GM21423 (cell line): ENCODE results near the gene OR1M1.
"Not testable (repeated sequence)": the region's sequence is repeated elsewhere in the genome, so short reads cannot be mapped to it uniquely, and the experiment has no call there.

Source experiments
- ATAC-seq: cut with Tn5 transposase; IDR thresholded peaks from one replicate; pipeline ENCODE4 v1.9.1; 2021; ENCODE audit warnings: mild to moderate bottlenecking, moderate library complexity; ENCODE audit not compliant: unreplicated experiment

OR1M1 gene

DNA sequence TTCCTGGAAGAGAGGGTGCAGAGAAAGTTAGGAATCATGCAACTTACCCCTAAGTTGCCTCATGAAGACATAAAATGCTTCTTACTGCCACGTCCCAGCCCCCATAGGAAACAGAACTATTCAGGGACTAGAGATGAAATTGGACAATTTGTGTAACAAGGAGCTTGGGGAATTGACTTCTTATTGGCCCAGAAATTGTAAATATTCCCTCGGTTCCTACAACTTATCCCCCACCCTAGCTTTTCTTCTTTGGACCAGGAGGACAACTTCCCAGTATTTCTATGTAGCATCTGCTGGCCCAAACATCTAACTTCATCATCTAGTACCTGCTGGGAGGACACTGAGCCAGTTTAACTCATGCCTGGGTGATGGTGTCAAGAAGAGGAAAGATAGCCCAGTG is at the start of gene OR1M1:
Gene OR1M1 (plus strand): TSS at position 301 of the 400 bp plus-strand sequence. CDS start 6,184 bp downstream, outside the sequence.
- ATAC-seq: no peak

DNA sequence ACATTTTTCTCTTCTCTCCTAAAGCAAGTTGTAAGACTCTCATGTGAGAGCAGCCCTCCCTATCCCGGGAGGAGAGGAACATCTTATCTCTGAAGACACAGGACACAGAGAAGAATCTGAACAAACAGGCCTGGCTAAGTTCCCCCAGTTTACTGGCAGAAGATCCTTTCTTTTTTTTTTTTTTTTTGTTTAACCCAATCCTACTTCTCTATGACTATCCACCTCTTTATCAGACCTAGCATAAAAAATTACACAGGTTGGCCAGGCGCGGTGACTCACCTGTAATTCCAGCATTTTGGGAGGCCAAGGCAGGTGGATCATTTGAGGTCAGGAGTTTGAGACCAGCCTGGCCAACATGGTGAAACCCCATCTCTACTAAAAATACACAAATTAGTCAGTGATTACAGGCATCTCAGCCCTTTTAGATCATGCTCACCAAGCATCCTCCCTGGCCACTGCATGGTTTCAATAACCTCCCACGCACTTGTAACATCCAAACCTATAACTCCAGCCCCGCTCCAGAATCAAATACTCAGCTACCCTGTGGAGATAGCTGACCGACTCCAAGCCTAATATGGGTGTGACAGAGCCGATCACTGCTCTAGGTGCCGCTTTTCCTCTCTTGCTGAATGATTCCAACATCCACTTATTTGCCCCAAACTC is 49.3 kb upstream of the OR1M1 start:
- no peak for ATAC-seq

DNA sequence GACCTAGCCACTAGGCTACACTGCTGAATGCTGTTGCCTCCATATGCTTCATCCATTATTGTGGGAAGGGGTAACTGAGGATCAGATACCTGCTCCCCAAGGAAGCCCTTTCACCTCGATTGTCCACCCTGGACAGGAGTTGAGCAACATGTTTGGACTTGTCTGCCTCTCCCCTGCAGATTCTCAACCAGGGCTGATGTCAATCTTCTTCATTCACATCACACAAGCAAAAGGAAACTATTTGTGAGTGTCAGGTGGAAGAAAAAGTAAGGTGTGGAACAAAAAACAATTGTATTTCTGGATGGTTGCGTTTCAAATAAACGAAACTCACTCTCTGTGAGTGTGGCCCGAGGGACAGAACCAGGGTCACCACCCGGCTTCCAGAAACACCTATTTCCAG is 47.1 kb upstream of the OR1M1 start:
- ATAC-seq: no peak

DNA sequence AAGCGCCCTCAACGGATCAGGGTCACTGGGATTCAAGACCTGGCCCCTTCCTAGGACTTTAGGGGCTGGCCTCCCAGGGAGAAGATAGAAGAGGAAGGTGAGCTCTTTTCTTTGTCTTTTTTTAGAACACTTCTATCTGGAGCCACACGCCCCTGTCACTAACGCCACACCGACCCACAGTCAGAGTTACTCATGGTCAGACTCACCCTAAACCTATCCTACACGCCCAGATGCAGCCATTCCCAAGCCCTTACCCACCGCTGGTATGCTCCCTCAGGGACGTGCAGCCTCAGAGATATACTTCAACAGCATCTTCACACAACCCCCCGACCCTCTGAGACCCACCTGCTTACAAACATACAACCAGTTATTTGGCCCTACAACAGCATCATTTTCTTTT is 46.7 kb upstream of the OR1M1 start:
- ATAC-seq: no peak

DNA sequence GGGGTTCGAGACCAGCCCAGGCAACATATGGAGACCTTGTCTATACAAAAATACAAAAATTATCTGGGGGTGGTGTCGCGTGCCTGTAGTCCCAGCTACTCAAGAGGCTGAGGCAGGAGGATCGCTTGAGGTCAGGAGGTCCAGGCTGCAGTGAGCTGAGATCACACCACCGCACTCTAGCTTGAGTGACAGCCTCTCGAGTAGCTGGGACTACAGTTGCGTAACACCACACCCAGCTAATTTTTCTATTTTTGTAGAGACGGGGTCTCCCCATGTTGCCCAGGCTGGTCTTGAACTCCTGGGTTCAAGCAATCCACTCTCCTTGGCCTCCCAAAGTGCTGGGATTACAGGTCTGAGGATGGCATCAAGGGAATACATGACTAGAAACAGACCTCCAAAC is 45.8 kb upstream of the OR1M1 start:
- ATAC-seq: no peak

DNA sequence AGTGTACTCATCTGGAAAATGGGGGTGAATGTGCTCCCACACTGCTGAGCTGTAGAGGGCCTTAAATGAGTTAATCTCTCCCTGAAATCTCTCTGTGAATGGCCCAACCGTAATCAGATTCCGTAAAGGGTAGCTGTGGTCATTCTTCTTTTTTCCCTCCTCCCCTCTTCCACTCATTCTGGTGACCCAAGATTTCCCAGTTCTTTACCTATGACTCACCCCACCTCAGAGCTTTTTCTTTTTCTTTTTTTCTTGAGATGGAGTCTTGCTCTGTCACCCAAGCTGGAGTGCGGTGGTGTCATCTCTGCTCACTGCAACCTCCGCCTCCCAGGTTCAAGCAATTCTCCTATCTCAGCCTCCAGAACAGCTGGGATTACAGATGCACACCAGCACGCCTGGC is 43.3 kb upstream of the OR1M1 start:
- ATAC-seq: no peak

- ATAC-seq: no peak
These were observed 42.4 kb upstream of the OR1M1 start for GRCh38 chr19:9044449-9044848.

GRCh38 chr19:9046694-9047093 is 40.2 kb upstream of the OR1M1 start:
- ATAC-seq: no peak

DNA sequence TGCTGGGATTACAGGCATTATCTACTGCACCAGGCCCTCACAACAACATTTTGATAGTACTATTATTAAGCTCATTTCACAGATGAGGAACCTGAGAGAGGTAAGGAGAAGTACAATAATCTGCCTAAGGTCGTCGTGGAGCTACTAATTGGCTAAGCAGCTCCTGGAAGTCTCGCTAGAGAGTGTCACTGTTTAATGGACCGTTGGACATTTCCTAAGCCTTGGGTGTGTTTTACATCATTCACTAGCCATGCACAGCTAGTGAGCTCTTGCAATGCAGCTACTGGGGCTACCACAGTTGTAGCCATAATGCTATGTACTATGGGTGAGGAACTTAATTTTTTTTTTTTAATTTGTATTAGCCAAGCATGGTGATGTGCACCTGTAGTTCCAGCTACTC is 34.0 kb upstream of the OR1M1 start:
- no peak for ATAC-seq

- not testable (repeated sequence) for ATAC-seq
These were observed 33.2 kb upstream of the OR1M1 start for GRCh38 chr19:9053674-9054073.

- ATAC-seq: no peak
These were observed 32.7 kb upstream of the OR1M1 start for GRCh38 chr19:9054207-9054606.

DNA sequence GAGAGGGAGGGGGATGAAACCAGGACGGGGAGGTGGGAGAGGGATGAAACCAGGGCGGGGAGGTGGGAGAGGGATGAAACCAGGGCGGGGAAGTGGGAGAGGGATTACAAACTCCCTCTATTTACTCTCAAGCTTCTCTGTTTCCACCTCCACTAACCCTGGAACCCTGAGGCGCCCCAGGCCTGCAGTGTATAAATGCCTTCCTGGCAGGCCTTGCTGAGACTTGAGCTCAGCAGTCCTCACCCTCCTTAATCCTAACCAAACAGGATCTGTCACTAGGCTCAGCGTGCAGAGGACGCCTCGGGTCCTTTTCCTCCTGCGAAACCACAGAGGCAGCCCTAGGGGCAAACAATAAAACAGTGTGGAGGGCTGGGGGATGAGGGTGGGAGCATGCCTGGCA is 32.1 kb upstream of the OR1M1 start:
- no peak for ATAC-seq

- not testable (repeated sequence) for ATAC-seq
These were observed 30.7 kb upstream of the OR1M1 start for GRCh38 chr19:9056131-9056530.

- ATAC-seq: no peak
These were observed 29.2 kb upstream of the OR1M1 start for GRCh38 chr19:9057505-9058258.

DNA sequence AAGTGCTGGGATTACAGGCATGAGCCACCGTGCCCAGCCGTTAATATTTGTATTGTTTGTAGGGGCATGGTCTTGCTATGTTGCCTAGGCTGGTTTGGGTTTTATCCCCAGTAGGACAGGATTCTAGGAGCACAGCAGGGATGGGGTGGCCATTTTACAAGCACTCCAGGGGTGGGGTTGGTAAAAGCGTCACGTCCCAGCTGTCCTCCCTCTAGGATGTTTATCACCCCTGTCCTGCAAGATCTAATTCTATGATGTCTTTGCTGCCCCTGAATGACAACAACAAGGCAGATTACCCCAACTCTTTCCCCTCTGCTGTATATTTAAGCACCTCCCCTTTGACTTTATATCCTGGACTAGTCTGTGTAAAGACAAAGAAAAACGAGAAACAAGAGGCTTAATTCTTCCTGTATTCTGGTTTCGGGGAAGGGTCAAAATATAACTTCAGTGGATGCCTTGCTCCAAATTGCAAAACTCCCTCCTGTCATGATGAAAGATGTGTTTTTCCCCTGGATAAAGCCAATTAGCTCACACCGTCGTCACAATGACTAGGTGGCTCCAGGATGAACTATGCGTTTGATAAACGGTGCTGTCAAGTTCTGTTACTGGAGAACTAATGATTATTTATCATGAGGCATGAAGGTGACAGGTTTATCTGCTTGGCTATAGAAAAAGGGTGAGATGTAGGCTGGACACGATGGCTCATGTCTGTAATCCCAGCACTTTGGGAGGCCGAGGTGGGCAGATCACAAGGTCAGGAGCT is 27.8 kb upstream of the OR1M1 start:
- ATAC-seq: no peak

DNA sequence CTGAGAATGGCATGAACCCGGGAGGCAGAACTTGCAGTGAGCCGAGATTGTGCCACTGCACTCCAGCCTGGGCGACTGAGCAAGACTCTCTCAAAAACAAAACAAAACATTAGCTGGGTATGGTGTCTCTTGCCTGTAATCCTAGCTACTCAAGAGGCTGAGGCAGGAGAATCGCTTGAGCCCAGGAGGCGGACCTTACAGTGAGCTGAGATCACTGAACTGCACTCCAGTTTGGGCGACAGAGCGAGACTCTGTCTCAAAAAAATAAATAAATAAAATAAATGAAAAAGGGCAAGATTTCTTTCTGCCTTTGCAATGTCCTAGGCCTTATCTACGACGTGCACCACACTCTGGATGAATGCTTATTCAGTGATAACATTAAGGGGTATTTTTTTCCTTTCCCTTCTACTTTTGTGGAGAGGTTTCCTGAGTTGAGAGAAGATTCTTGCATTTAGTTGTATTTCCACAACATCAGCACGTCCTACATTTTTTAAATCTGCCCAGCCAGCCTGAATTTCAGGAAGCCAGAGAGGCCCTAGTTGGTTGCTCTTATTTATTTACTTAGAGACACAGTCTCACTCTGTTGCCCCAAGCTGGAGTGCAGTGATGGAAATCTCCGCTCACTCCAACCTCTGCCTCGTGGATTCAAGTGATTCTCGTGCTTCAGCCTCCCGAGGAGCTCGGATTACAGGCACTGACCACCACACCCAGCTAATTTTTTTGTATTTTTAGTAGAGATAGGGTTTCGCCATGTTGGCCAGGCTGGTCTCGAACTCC is 26.1 kb upstream of the OR1M1 start:
- no peak for ATAC-seq

- ATAC-seq: no peak
These were observed 25.0 kb upstream of the OR1M1 start for GRCh38 chr19:9061879-9062278.

- ATAC-seq: no peak
These were observed 21.3 kb upstream of the OR1M1 start for GRCh38 chr19:9065457-9066014.

DNA sequence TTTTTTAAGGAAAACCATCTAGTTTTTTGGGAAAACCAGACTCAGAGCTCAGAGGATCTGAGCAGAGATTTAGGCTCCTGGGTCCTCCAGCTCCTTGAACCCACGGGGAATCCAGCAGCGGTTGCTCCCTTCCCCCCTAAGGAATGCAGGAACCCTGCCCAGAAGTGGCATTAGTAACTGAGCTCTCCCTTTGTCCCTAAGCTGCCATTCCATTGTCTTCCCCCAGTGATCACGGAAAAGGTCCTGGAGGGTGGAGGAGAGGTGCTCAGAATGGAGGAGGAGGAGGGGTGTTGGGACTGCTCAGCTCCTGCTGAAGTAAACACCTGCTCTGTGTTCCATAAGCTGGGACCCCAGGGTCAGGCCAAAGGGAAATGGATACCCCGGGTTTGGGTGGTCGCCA is 16.8 kb upstream of the OR1M1 start:
- no peak for ATAC-seq

DNA sequence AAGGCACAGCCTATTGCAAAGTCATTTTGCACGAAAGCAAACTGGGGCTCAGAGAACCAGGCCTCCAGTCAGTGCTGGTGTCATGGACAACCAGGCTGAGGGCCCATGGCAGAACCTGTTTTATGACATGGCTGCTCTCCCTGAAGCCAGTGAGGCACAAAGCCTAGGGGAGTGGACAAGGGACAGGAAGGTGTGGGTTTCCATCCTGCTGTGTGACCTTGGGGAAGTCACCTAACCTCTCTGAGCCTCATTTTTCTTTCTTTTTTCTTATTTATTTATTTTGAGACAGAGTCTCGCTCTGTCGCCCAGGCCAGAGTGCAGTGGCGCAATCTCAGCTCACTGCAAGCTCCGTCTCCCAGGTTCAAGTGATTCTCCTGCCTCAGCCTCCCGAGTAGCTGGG is 15.1 kb upstream of the OR1M1 start:
- ATAC-seq: not testable (repeated sequence)

DNA sequence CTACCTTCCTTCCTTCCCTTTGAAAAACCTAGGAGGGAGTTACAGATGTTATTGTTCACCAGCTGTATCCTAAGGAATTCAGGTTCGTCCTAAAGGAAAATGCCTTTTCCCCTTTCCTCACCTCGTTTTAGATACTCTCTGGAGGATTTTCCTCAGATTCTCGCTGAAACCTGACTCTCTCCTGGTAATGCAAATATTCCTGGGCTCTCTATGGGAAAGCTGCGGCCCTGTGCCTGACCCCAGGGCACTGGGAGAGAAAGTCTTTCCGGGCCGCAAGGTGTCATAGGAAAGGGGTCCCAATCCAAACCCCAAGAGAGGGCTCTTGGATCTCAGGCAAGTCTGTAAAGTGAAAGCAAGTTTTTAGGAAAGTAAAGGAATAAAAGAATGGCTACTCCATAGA is 13.1 kb upstream of the OR1M1 start:
- ATAC-seq: no peak
